ENCODE data around the gene CHD1L. TPM values are rescaled to one million over a fixed set of nuclear protein-coding genes. Genes with fewer than 3 reads are reported as not detected.

CHD1L gene
- total and polyA plus RNA-seq, 2 experiments from 2014 or later, result 29.8 to 43.9 TPM

DNA sequence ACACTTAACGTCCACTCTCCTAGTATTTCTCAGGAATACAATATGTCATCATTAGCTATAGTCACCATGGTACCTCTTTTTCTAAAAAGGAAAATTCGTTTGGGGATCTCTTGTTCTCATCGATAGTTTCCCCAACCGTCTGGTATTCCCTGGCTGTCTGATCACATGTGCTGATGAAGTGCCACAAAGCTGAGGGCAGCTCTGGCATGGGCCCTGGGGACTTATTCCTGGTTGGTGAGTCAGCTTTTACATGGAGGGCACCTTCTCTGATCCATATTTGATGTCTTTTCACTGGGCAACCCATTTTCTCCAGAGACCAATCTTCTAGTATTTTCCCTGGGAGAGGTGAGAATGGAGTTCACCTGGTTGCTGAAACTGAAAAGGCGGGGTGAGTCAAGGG, 39.5 kb downstream of the CHD1L start:
- H3K36me3 Mint-ChIP-seq (ENCODE audit: low read depth), result peaks cover 41% of the 10 kb centered on the region
- DNase-seq (ENCODE audit: low spot score) (no peak), ATAC-seq (no peak)
- Histone ChIP-seq H3K27me3 (ENCODE audit: insufficient read depth) (no peaks in the 10 kb centered on the region), H3K4me1 (ENCODE audit: insufficient read depth) (no peaks in the 10 kb centered on the region), H3K4me3 (no peak overlapping the region), H2AFZ (no peak overlapping the region), H3K9me2 (ENCODE audit: insufficient read depth) (no peaks in the 10 kb centered on the region), H4K20me1 (replicated peaks; ENCODE audit: insufficient read depth) (peaks cover 1% of the 10 kb centered on the region; the same call in 1 of the 2 replicates), H3K79me2 (replicated peaks; ENCODE audit: insufficient read depth) (no peaks in the 10 kb centered on the region), H3K36me3 (ENCODE audit: insufficient read depth) (peaks cover 36% of the 10 kb centered on the region), H3K4me2 (no peak overlapping the region), H3K27ac (ENCODE audit: low read depth) (no peak overlapping the region), H3F3A (replicated peaks; ENCODE audit: low read depth) (no peaks in the 10 kb centered on the region)
- no peaks in the 10 kb centered on the region for H3K4me1 Mint-ChIP-seq
- no peaks in the 10 kb centered on the region for H3K9me3 Mint-ChIP-seq
- H3K27me3 Mint-ChIP-seq (ENCODE audit: insufficient read depth, low read depth, poor library complexity), result peaks cover 2% of the 10 kb centered on the region
- no peak overlapping the region for H3K4me3 Mint-ChIP-seq
- TF ChIP-seq EZH2phosphoT487 (IDR thresholded peaks at IDR 0.05; ENCODE audit: unreplicated experiment) (no peak), ZNF331 (CRISPR knock-in tag; IDR thresholded peaks at IDR 0.05; ENCODE audit: low read depth) (no peak), JUNB (IDR thresholded peaks at IDR 0.05; ENCODE audit: unreplicated experiment) (no peak), ZNF114 (CRISPR knock-in tag; IDR thresholded peaks at IDR 0.05) (no peak), CREB1 (CRISPR knock-in tag; IDR thresholded peaks at IDR 0.05; ENCODE audit: low read depth) (no peak), EZH2 (IDR thresholded peaks at IDR 0.05; ENCODE audit: low read depth, unreplicated experiment) (no peak), ZNF462 (CRISPR knock-in tag; IDR thresholded peaks at IDR 0.05) (no peak)
- TF ChIP-seq, protein P1, sequence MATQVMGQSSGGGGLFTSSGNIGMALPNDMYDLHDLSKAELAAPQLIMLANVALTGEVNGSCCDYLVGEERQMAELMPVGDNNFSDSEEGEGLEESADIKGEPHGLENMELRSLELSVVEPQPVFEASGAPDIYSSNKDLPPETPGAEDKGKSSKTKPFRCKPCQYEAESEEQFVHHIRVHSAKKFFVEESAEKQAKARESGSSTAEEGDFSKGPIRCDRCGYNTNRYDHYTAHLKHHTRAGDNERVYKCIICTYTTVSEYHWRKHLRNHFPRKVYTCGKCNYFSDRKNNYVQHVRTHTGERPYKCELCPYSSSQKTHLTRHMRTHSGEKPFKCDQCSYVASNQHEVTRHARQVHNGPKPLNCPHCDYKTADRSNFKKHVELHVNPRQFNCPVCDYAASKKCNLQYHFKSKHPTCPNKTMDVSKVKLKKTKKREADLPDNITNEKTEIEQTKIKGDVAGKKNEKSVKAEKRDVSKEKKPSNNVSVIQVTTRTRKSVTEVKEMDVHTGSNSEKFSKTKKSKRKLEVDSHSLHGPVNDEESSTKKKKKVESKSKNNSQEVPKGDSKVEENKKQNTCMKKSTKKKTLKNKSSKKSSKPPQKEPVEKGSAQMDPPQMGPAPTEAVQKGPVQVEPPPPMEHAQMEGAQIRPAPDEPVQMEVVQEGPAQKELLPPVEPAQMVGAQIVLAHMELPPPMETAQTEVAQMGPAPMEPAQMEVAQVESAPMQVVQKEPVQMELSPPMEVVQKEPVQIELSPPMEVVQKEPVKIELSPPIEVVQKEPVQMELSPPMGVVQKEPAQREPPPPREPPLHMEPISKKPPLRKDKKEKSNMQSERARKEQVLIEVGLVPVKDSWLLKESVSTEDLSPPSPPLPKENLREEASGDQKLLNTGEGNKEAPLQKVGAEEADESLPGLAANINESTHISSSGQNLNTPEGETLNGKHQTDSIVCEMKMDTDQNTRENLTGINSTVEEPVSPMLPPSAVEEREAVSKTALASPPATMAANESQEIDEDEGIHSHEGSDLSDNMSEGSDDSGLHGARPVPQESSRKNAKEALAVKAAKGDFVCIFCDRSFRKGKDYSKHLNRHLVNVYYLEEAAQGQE (IDR thresholded peaks at IDR 0.05; ENCODE audit: unreplicated experiment), result no peak
- H3K27ac Mint-ChIP-seq, result no peak overlapping the region

Measured in GM23338 (cell line).